AG09309 (cell line): Measurements from ENCODE around the gene BBS5.

ENCODE experiments used
- DNase-seq: peaks from one replicate; pipeline ENCODE4 v3.0.0-alpha.2; 2010; ENCODE audit warnings: low read depth
- H3K4me3 ChIP-seq: 2 replicates; pipeline ENCODE4 v1.5.1; 2011; ENCODE audit warnings: mild to moderate bottlenecking, low read depth, low read length, moderate library complexity; ENCODE audit not compliant: control insufficient read depth
- CTCF ChIP-seq: IDR thresholded peaks from 2 replicates; pipeline ENCODE4 v1.5.1; 2011; ENCODE audit warnings: mild to moderate bottlenecking, low read depth, low read length, inconsistent platforms; ENCODE audit not compliant: insufficient read depth, control insufficient read depth; ENCODE audit errors: missing control alignments

BBS5 gene

GRCh38 chr2:169507698-169508097 is 28.4 kb downstream of the BBS5 start:
- DNase-seq: no peak
- H3K4me3 ChIP-seq: no peak overlapping the region
- no peak for TF ChIP-seq CTCF

DNA sequence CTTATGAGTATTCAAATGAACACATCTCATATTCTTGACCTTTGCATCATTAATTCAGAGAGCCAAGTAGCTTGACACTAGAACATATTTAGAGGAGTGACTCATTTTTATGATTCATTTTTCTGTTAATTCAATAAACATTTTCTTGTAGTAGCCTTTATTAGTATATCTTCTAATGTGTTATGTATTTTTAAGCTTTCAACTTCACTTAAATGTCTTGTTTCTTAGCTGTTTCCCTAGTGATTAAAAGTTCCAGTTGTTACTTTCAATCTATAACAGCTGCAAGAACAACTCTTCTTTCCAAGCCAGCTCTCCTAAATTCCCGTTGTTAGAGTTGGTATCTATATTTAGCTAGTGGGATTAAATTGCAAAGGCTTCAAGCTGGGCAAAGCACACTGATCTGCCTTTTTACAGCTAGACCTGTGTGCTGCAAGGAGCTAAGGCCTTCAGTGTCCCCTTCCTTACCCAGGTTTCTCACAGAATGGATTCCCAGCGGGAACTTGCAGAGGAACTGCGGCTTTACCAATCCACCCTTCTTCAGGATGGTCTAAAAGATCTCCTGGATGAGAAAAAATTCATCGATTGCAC is 30.1 kb downstream of the BBS5 start, which contains the start of gene KLHL41:
Gene KLHL41, plus strand, starts transcription at position 405 of the 588 bp plus-strand sequence. Its CDS starts 77 bp downstream, at position 482.
- no peak for DNase-seq
- H3K4me3 ChIP-seq: no peak within 1 kb of the TSS
- no peak for TF ChIP-seq CTCF

DNA sequence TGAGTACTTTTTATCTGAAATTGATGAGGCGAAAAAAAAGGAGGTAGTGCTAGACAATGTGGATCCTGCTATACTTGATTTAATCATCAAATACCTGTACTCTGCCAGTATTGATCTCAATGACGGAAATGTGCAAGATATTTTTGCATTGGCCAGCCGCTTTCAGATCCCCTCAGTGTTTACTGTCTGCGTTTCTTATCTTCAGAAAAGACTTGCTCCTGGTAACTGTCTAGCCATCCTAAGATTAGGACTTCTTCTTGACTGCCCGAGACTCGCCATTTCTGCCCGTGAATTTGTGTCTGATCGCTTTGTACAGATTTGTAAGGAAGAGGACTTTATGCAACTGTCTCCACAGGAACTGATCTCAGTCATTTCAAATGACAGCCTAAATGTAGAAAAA is 30.7 kb downstream of the BBS5 start:
- H3K4me3 ChIP-seq: no peak overlapping the region
- DNase-seq: no peak
- TF ChIP-seq CTCF: no peak

- DNase-seq: no peak
- no peak for TF ChIP-seq CTCF
- H3K4me3 ChIP-seq: no peak overlapping the region
Measured at GRCh38 chr2:169510496-169510895, 31.2 kb downstream of the BBS5 start.

DNA sequence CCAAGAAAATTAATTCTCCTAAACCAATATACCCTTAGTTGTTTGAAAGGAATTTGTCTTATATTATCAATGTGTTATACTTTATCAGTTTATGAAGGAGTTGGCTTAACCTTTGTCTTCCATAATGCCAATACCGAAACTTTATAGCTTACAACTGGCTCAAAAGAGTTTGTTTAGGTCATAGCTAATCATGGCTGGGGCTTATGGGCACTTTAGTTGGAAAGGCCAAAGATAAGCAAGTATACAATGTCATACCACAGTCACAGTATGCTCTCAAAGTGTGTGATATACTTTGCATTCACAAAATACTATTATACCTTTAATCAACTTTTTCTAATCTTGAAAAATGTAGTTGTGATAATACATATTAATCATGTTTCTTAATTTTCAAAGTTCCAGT is 32.5 kb downstream of the BBS5 start:
- no peak for DNase-seq
- TF ChIP-seq CTCF: no peak
- H3K4me3 ChIP-seq: no peak overlapping the region

- no peak for TF ChIP-seq CTCF
- H3K4me3 ChIP-seq: no peak overlapping the region
- DNase-seq: no peak
Measured at GRCh38 chr2:169512525-169512924, 33.2 kb downstream of the BBS5 start.

- no peak overlapping the region for H3K4me3 ChIP-seq
- DNase-seq: no peak
- TF ChIP-seq CTCF: no peak
Measured at GRCh38 chr2:169513094-169513493, 33.8 kb downstream of the BBS5 start.
